Thymus (tissue), 11 donors: ENCODE results near the gene ZNF292. TPM values are rescaled to one million over a fixed set of nuclear protein-coding genes. Genes with fewer than 3 reads are reported as not detected.
"Not testable (repeated sequence)": the region's sequence is repeated elsewhere in the genome, so short reads cannot be mapped to it uniquely, and the experiment has no call there.

ENCODE experiments used
- DNase-seq, 9 donors: peaks; one replicate each; pipeline ENCODE4 v3.0.0-alpha.2; 2013; ENCODE audit warnings: low spot score in 9 of 9, low read depth in 6 of 9, missing footprints in 1 of 9
- H3K27ac ChIP-seq, 2 donors: one replicate each; pipeline ENCODE4 v1.5.1; 2013; ENCODE audit warnings: control low read depth in 1 of 2, low read depth in 1 of 2, low read length in 1 of 2, mild to moderate bottlenecking in 1 of 2, moderate library complexity in 1 of 2
- H3K27me3 ChIP-seq, 2 donors: one replicate each; pipeline ENCODE4 v1.5.1; 2013; ENCODE audit warnings: low read length in 1 of 2; ENCODE audit not compliant: control insufficient read depth in 2 of 2, insufficient read depth in 1 of 2
- H3K36me3 ChIP-seq, 2 donors: one replicate each; pipeline ENCODE4 v1.5.1; 2013; ENCODE audit warnings: low read length in 1 of 2, mild to moderate bottlenecking in 1 of 2, moderate library complexity in 1 of 2; ENCODE audit not compliant: control insufficient read depth in 2 of 2, insufficient read depth in 2 of 2
- H3K4me1 ChIP-seq, 2 donors: one replicate each; pipeline ENCODE4 v1.5.1; 2013; ENCODE audit warnings: low read length in 2 of 2; ENCODE audit not compliant: control insufficient read depth in 2 of 2, insufficient read depth in 2 of 2
- H3K4me3 ChIP-seq, 2 donors: one replicate each; pipeline ENCODE4 v1.5.1; 2013; ENCODE audit warnings: low read length in 2 of 2, control low read depth in 1 of 2, mild to moderate bottlenecking in 1 of 2
- H3K9me3 ChIP-seq, 2 donors: one replicate each; pipeline ENCODE4 v1.5.1; 2013; ENCODE audit warnings: low read length in 1 of 2, mild to moderate bottlenecking in 1 of 2; ENCODE audit not compliant: control insufficient read depth in 2 of 2, insufficient read depth in 1 of 2
- WGBS: extraction: QIAGEN DNeasy Blood & Tissue Kit; methylation state at CpG from one replicate; pipeline ENCODE4 v1.1.7; 2013; 5-methylcytosine and 5-hydroxymethylcytosine counted together
- polyA plus RNA-seq: library from polyadenylated mRNA; stranded (reverse); fragments of 200-250 nt; gene quantifications from one replicate; pipeline ENCODE4 v1.2.3, GENCODE V29; 2013
- total RNA-seq: library from RNA; stranded (reverse); fragments of 120-200 nt; gene quantifications from one replicate; pipeline ENCODE4 v1.2.4, GENCODE V29; 2013
- donor health status: healthy.

ZNF292 gene
- total and polyA plus RNA-seq, 2 donors, result 10.9 to 33.1 TPM

DNA sequence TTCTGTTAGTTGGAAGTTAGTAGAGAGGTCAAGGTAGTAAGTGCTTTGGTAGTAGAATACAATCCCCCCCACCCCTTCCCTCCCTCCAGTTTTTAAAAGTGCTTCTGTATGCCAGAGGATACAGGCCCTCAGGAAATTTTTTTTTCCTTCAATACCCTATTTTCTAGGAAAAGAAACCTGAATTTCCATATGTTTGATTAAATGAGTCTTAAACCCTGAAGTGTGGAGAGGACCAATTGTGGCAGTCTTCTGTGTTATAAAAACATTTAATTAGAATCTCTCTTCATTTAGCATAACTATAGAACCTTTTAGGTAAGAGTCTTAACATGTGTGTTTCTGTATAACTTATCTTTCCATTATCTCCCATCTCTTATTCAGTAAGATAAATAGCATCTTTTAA, 59.5 kb downstream of the ZNF292 start:
- Histone ChIP-seq H3K4me1 (no peaks in the 10 kb centered on the region), H3K9me3 (no peaks in the 10 kb centered on the region), H3K4me3 (no peak overlapping the region), H3K27ac (no peak overlapping the region), H3K36me3 (peaks cover 9 to 25% of the 10 kb centered on the region in 2 donors), H3K27me3 (no peaks in the 10 kb centered on the region)
- DNase-seq, result no peak

DNA sequence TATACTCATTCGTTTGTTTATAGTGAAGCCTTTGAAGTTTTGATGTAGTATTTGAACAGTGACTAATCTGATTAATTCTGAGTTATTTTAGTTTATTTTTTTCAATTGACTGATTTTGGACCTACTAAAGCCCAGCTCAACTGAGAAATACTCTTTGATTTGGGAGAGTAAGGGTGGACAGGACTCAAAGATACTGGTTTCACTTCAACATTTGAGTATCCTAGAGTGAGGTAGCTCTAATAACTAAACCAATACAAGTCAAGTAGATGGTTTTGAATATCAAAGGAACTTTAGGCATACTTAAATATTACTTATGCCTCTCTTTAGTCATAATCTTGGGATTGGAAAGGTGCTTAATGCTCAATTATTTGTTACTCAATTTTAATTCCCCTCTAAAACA, 65.6 kb downstream of the ZNF292 start:
- peaks cover 15 to 47% of the 10 kb centered on the region in 2 donors for H3K36me3 ChIP-seq
- no peak overlapping the region for H3K27ac ChIP-seq
- no peak overlapping the region for H3K4me3 ChIP-seq
- H3K4me1 ChIP-seq, result no peaks in the 10 kb centered on the region
- H3K9me3 ChIP-seq, result no peaks in the 10 kb centered on the region
- no peak for DNase-seq
- no peaks in the 10 kb centered on the region for H3K27me3 ChIP-seq
- WGBS, result 97% methylated on average over 1 of the region's 1 CpG

DNA sequence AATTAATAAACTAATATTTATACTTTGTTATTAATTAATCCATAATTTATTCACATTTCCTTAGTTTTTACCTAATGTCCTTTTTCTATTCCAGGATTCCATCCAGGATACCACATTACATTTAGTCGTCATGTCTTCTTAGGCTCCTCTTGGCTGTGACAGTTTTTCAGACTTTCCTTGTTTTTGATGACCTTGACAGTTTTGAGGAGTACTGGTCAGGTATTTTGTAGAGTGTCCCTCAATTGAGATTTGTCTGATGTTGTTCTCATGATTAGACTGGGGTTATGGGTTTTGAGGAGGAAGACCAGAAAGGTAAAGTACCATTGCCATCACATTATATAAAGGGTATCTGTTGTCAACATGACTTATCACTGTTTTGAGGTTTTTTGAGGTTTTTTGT, 67.3 kb downstream of the ZNF292 start:
- Histone ChIP-seq H3K36me3 (peaks cover 15 to 50% of the 10 kb centered on the region in 2 donors), H3K27ac (no peak overlapping the region), H3K27me3 (no peaks in the 10 kb centered on the region), H3K9me3 (no peaks in the 10 kb centered on the region), H3K4me3 (no peak overlapping the region), H3K4me1 (no peaks in the 10 kb centered on the region)
- no peak for DNase-seq
- WGBS, result 96% methylated on average over 1 of the region's 1 CpG

DNA sequence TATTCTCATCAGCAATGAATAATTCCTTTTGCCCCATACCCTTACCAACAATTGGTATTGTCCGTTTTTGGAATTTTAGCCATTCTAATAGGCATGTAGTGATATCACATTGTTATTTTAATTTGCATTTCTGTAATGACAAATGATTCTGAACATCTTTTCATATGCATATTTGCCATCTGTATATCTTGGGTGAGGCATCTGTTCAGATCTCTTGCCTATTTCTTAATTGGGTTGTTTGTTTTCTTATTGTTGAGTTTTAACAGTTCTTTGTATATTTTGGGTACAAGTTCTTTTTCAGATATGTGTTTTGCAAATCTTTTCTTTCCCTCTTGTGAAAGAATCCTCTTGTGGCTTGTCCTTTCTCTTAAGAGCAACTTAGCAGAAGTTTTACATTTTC, 69.6 kb downstream of the ZNF292 start:
- H3K27ac ChIP-seq, result no peak overlapping the region
- no peaks in the 10 kb centered on the region for H3K27me3 ChIP-seq
- peaks cover 17 to 43% of the 10 kb centered on the region in 2 donors for H3K36me3 ChIP-seq
- DNase-seq, result no peak
- H3K4me3 ChIP-seq, result no peak overlapping the region
- WGBS, result 100% methylated on average over 1 of the region's 1 CpG
- no peaks in the 10 kb centered on the region for H3K9me3 ChIP-seq
- no peaks in the 10 kb centered on the region for H3K4me1 ChIP-seq

DNA sequence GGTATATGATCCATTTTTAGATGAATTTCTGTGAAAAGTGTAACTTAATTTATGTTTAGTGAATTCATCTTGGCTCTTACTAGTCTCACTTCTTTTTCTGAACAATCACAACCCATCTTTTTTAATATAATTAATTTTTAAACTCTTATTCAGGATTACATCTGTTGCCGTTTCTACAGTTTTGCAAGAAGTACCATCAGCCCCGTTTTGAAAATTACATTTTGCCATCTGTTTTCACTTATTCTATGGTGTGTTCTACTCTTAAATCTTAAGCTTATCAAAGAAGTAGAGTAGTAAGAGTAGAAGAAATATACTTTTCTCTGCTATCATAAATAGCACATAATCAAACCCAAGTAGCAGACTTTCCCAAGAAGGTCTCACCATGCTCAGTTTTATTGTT, 70.1 kb downstream of the ZNF292 start:
- H3K27ac ChIP-seq, result no peak overlapping the region
- no peak for DNase-seq
- 98% methylated on average over 2 of the region's 2 CpGs for WGBS
- H3K9me3 ChIP-seq, result no peaks in the 10 kb centered on the region
- H3K4me1 ChIP-seq, result no peaks in the 10 kb centered on the region
- no peaks in the 10 kb centered on the region for H3K27me3 ChIP-seq
- peaks cover 18 to 41% of the 10 kb centered on the region in 2 donors for H3K36me3 ChIP-seq
- no peak overlapping the region for H3K4me3 ChIP-seq

GRCh38 chr6:87225937-87226336, 70.6 kb downstream of the ZNF292 start:
- Histone ChIP-seq H3K27ac (no peak overlapping the region), H3K4me1 (no peaks in the 10 kb centered on the region), H3K36me3 (peaks cover 18 to 38% of the 10 kb centered on the region in 2 donors), H3K4me3 (no peak overlapping the region), H3K9me3 (no peaks in the 10 kb centered on the region), H3K27me3 (no peaks in the 10 kb centered on the region)
- DNase-seq, result no peak

DNA sequence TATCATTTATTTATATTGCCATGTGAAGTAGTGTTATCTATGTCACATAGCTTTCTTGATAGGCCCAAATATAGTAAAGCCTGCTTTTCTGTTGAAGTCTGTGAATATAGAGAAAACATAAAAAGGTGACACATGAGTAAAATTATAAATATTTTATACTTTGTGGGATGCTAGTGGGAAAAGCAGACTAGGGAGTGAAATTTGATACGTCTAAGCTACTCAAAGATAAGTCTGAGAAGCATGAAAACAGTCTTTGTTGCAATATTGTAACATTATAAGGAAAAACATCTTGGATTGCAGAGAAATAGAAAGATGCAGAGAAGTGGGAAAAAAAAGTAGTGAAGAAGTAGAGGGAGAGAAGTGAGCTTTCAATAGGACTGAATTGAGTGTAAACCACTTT, 75.4 kb downstream of the ZNF292 start:
- peaks cover 9 to 21% of the 10 kb centered on the region in 2 donors for H3K36me3 ChIP-seq
- H3K27me3 ChIP-seq, result no peaks in the 10 kb centered on the region
- H3K27ac ChIP-seq, result no peak overlapping the region
- no peaks in the 10 kb centered on the region for H3K9me3 ChIP-seq
- H3K4me1 ChIP-seq, result no peaks in the 10 kb centered on the region
- H3K4me3 ChIP-seq, result no peak overlapping the region
- WGBS, result 95% methylated on average over 1 of the region's 1 CpG
- DNase-seq, result no peak

GRCh38 chr6:87237804-87238203, 82.4 kb downstream of the ZNF292 start:
- H3K36me3 ChIP-seq, result peaks cover 5 to 22% of the 10 kb centered on the region in 2 donors
- peak in 3 of 9 donors; percentile 5 to 35 (median 6) for DNase-seq
- no peak overlapping the region for H3K4me3 ChIP-seq
- no peaks in the 10 kb centered on the region for H3K9me3 ChIP-seq
- no peaks in the 10 kb centered on the region for H3K4me1 ChIP-seq
- no peaks in the 10 kb centered on the region for H3K27me3 ChIP-seq
- H3K27ac ChIP-seq, result no peak overlapping the region

- 97% methylated on average over 36 of the region's 39 CpGs for WGBS
- H3K9me3 ChIP-seq, H3K27me3 ChIP-seq, H3K27ac ChIP-seq, H3K4me1 ChIP-seq, H3K4me3 ChIP-seq, DNase-seq: not testable (repeated sequence)
- H3K36me3 ChIP-seq, result peaks cover 5 to 29% of the 10 kb centered on the region in 2 donors
These were observed 83.8 kb downstream of the ZNF292 start for GRCh38 chr6:87239098-87239635.

GRCh38 chr6:87241304-87241703, 85.9 kb downstream of the ZNF292 start:
- no peaks in the 10 kb centered on the region for H3K4me1 ChIP-seq
- H3K27ac ChIP-seq, result no peak overlapping the region
- no peaks in the 10 kb centered on the region for H3K27me3 ChIP-seq
- no peak overlapping the region for H3K4me3 ChIP-seq
- no peak for DNase-seq
- no peaks in the 10 kb centered on the region for H3K9me3 ChIP-seq
- over 99% methylated on average over 5 of the region's 5 CpGs for WGBS
- H3K36me3 ChIP-seq, result peaks cover 8 to 33% of the 10 kb centered on the region in 2 donors
